ENCODE measurements around the gene ALDH7A1. TPM values are rescaled to one million over a fixed set of nuclear protein-coding genes. Genes with fewer than 3 reads are reported as not detected.

ALDH7A1 gene
- total RNA-seq, 1 experiment from 2014 or later, result 176 TPM

GRCh38 chr5:126514558-126515141, 80.4 kb downstream of the ALDH7A1 start (continued):
- TF ChIP-seq NFYB (CRISPR knock-in tag; conservative IDR thresholded peaks at IDR 0.05; ENCODE audit: low read depth) (no peak), ATF6 (CRISPR knock-in tag; IDR thresholded peaks at IDR 0.05) (no peak), STAT6 (CRISPR knock-in tag; conservative IDR thresholded peaks at IDR 0.05; ENCODE audit: low read depth) (no peak), FOXK1 (CRISPR knock-in tag; IDR thresholded peaks at IDR 0.05) (no peak)
- TF ChIP-seq, protein P1, sequence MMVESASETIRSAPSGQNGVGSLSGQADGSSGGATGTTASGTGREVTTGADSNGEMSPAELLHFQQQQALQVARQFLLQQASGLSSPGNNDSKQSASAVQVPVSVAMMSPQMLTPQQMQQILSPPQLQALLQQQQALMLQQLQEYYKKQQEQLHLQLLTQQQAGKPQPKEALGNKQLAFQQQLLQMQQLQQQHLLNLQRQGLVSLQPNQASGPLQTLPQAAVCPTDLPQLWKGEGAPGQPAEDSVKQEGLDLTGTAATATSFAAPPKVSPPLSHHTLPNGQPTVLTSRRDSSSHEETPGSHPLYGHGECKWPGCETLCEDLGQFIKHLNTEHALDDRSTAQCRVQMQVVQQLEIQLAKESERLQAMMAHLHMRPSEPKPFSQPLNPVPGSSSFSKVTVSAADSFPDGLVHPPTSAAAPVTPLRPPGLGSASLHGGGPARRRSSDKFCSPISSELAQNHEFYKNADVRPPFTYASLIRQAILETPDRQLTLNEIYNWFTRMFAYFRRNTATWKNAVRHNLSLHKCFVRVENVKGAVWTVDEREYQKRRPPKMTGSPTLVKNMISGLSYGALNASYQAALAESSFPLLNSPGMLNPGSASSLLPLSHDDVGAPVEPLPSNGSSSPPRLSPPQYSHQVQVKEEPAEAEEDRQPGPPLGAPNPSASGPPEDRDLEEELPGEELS (CRISPR knock-in tag; IDR thresholded peaks at IDR 0.05), result no peak
- TF ChIP-seq, protein P2, sequence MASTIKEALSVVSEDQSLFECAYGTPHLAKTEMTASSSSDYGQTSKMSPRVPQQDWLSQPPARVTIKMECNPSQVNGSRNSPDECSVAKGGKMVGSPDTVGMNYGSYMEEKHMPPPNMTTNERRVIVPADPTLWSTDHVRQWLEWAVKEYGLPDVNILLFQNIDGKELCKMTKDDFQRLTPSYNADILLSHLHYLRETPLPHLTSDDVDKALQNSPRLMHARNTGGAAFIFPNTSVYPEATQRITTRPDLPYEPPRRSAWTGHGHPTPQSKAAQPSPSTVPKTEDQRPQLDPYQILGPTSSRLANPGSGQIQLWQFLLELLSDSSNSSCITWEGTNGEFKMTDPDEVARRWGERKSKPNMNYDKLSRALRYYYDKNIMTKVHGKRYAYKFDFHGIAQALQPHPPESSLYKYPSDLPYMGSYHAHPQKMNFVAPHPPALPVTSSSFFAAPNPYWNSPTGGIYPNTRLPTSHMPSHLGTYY (CRISPR knock-in tag; IDR thresholded peaks at IDR 0.05), result no peak

- ChIA-PET POLR2A (no interaction called here), CTCF (interaction anchor here (3.8 kb wide), 1 partner anchor 14 kb away, joined by 26 read pairs; no protein-coding TSS in a partner anchor)
- DNase-seq (ENCODE audit: low spot score) (no peak), ATAC-seq (no peak; the same call in 1 of the 2 replicates)
- no peaks in the 10 kb centered on the region for H3K27me3 Mint-ChIP-seq (ENCODE audit: low read depth)
- TF ChIP-seq MLX (CRISPR knock-in tag; IDR thresholded peaks at IDR 0.05), result no peak
- TF ChIP-seq IRF2 (CRISPR knock-in tag; IDR thresholded peaks at IDR 0.05; ENCODE audit: borderline replicate concordance, low read depth), result no peak
- no peak overlapping the region for H3K4me3 Mint-ChIP-seq
- peaks cover 13% of the 10 kb centered on the region; the same call in 1 of the 2 replicates for H3K9me3 Mint-ChIP-seq
- H3K4me1 Mint-ChIP-seq, result peaks cover 13% of the 10 kb centered on the region
- H3K36me3 Mint-ChIP-seq, result no peaks in the 10 kb centered on the region
- H3K27ac Mint-ChIP-seq, result no peak overlapping the region
Measured at GRCh38 chr5:126514131-126514557, 80.9 kb downstream of the ALDH7A1 start.

DNA sequence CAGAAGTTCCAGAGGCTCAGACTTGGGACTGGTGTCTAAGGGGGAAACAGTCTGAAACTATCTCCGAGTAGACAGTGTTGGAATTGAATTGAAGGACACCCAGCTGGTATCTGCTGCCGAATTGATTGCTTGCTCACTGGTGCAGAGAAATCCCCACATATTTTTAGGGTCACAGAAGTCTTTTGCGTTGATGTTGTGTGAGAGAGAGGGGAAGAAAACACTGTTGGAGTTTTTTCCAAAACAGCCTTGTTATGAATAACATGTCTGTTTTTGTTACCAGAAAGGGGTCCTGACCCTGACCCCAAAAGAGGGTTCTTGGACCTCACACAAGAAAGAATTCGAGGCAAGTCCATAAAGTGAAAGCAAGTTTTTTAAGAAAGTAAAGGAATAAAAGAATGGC, 81.3 kb downstream of the ALDH7A1 start:
- no peaks in the 10 kb centered on the region for H3K27me3 Mint-ChIP-seq (ENCODE audit: low read depth)
- peaks cover 17% of the 10 kb centered on the region for H3K4me1 Mint-ChIP-seq
- TF ChIP-seq MYBL2 (CRISPR knock-in tag; IDR thresholded peaks at IDR 0.05), result no peak
- no peak for TF ChIP-seq ATF3 (CRISPR knock-in tag; conservative IDR thresholded peaks at IDR 0.05)
- no peak for TF ChIP-seq NFATC4 (CRISPR knock-in tag; IDR thresholded peaks at IDR 0.05)
- TF ChIP-seq FOXJ3 (CRISPR knock-in tag; IDR thresholded peaks at IDR 0.05; ENCODE audit: borderline replicate concordance), result no peak
- no peak for DNase-seq (ENCODE audit: low spot score)
- POLR2A ChIA-PET, result no interaction called here
- no peak for ATAC-seq
- no peaks in the 10 kb centered on the region for H3K36me3 Mint-ChIP-seq
- no peak overlapping the region for H3K4me3 Mint-ChIP-seq
- CTCF ChIA-PET, result no interaction called here
- no peak overlapping the region for H3K27ac Mint-ChIP-seq
- peaks cover 13% of the 10 kb centered on the region; the same call in 1 of the 2 replicates for H3K9me3 Mint-ChIP-seq

Data from WTC11 (cell line).